Caco-2 (cell line): ENCODE results near the gene COL15A1. TPM values are rescaled to one million over a fixed set of nuclear protein-coding genes. Genes with fewer than 3 reads are reported as not detected.
"Not testable (repeated sequence)": the region's sequence is repeated elsewhere in the genome, so short reads cannot be mapped to it uniquely, and the experiment has no call there.

Experiments
- BruUV-seq: library from RNA; stranded (reverse); fragments of 400-500 nt; replicated peaks from 2 replicates; lab custom pipeline; 2021; lab: Mats Ljungman, UMichigan
- CTCF ChIA-PET: fragments of 300-600 bp; sonication (Branson Sonifier 250); formaldehyde crosslinking; loops from one replicate; lab custom pipeline; 2022; ENCODE audit warnings: antibody characterized with exemption; lab: Charles Lee
- POLR2A ChIA-PET: fragments of 300-600 bp; sonication (Branson Sonifier 250); formaldehyde crosslinking; loops from one replicate; lab custom pipeline; 2022; ENCODE audit warnings: antibody characterized with exemption; lab: Charles Lee
- DNase-seq, 2 experiments: peaks; one replicate each; pipeline versions ENCODE4 v3.0.0 to v3.0.0-alpha.2; 2020 to 2022
- H3K27me3 ChIP-seq: replicated peaks from 2 replicates; pipeline ENCODE4 v1.6.0; 2011; ENCODE audit warnings: low read length; ENCODE audit not compliant: control insufficient read depth, insufficient read depth
- H3K36me3 ChIP-seq: 2 replicates; pipeline ENCODE4 v1.5.1; 2011; ENCODE audit warnings: low read length; ENCODE audit not compliant: control insufficient read depth, insufficient read depth
- H3K4me1 ChIP-seq: fragments of 250-450 bp; sonication (Bioruptor Pico); 2 replicates; pipeline ENCODE4 v1.5.1; 2020; ENCODE audit warnings: mild to moderate bottlenecking
- H3K4me3 ChIP-seq: 2 replicates; pipeline ENCODE4 v1.5.1; 2011; ENCODE audit warnings: low read depth, mild to moderate bottlenecking, control low read depth, low read length
- H3K9me3 ChIP-seq: fragments of 250-450 bp; sonication (Bioruptor Pico); 2 replicates; pipeline ENCODE4 v1.5.1; 2020; ENCODE audit warnings: mild to moderate bottlenecking, moderate library complexity
- H3K27ac Mint-ChIP-seq: one replicate; pipeline ENCODE4 v1.8.0; 2022; ENCODE audit warnings: mixed read lengths; ENCODE audit not compliant: unreplicated experiment
- H3K27me3 Mint-ChIP-seq: one replicate; pipeline ENCODE4 v1.8.0; 2022; ENCODE audit warnings: mixed read lengths; ENCODE audit not compliant: insufficient read depth, unreplicated experiment
- H3K36me3 Mint-ChIP-seq: one replicate; pipeline ENCODE4 v1.8.0; 2022; ENCODE audit warnings: mild to moderate bottlenecking, mixed read lengths; ENCODE audit not compliant: insufficient read depth, unreplicated experiment
- H3K4me1 Mint-ChIP-seq: one replicate; pipeline ENCODE4 v1.8.0; 2022; ENCODE audit warnings: low read depth, mixed read lengths; ENCODE audit not compliant: unreplicated experiment
- H3K4me3 Mint-ChIP-seq: one replicate; pipeline ENCODE4 v1.8.0; 2022; ENCODE audit warnings: mild to moderate bottlenecking, moderate library complexity, mixed read lengths; ENCODE audit not compliant: unreplicated experiment
- H3K9me3 Mint-ChIP-seq: one replicate; pipeline ENCODE4 v1.8.0; 2022; ENCODE audit warnings: mixed read lengths; ENCODE audit not compliant: unreplicated experiment
- CTCF ChIP-seq, 2 experiments: fragments of 200-600 bp in 1 of 2; IDR thresholded peaks; 1 replicate in 1 of 2; 2 replicates in 1 of 2; pipeline versions ENCODE4 v1.5.1 to v1.8.0; 2011 to 2022; ENCODE audit warnings: antibody characterized with exemption in 1 of 2, control low read depth in 1 of 2, inconsistent platforms in 1 of 2, low read depth in 1 of 2, low read length in 1 of 2, mild to moderate bottlenecking in 1 of 2, moderate library complexity in 1 of 2; ENCODE audit not compliant: insufficient read depth in 1 of 2, severe bottlenecking in 1 of 2, unreplicated experiment in 1 of 2
- intact Hi-C: fragments of 100-400 bp; cut with micrococcal nuclease; formaldehyde crosslinking; loops from one replicate; pipeline ENCODE4 v1.10.0; 2022; ENCODE audit not compliant: unreplicated experiment
- total RNA-seq: library from RNA; stranded (reverse); gene quantifications from 2 replicates; pipeline ENCODE4 v1.2.3, GENCODE V29; 2022

COL15A1 gene
- total RNA-seq, 1 experiment from 2014 or later = not detected

GRCh38 chr9:98900244-98900643 is 43.5 kb upstream of the COL15A1 start:
- no peak overlapping the region for H3K27ac Mint-ChIP-seq
- no peaks in the 10 kb centered on the region for H3K9me3 Mint-ChIP-seq
- no peak for DNase-seq
- Histone ChIP-seq H3K4me1 (no peaks in the 10 kb centered on the region), H3K9me3 (peaks cover 7% of the 10 kb centered on the region; the same call in 1 of the 2 replicates), H3K36me3 (no peaks in the 10 kb centered on the region), H3K27me3 (no peaks in the 10 kb centered on the region), H3K4me3 (no peak overlapping the region)
- H3K4me3 Mint-ChIP-seq = no peak overlapping the region
- no peaks in the 10 kb centered on the region for H3K27me3 Mint-ChIP-seq
- CTCF ChIA-PET = no interaction called here
- intact Hi-C loops = no loop called here
- no peaks in the 10 kb centered on the region for H3K36me3 Mint-ChIP-seq
- TF ChIP-seq CTCF (IDR thresholded peaks at IDR 0.05; ENCODE audit: insufficient read depth in 1 of 2, low read depth in 1 of 2, low read length in 1 of 2, severe bottlenecking in 1 of 2, unreplicated experiment in 1 of 2) = no peak
- POLR2A ChIA-PET = no interaction called here
- BruUV-seq = no TSS peak
- no peaks in the 10 kb centered on the region for H3K4me1 Mint-ChIP-seq

GRCh38 chr9:98900725-98901124 is 43.0 kb upstream of the COL15A1 start:
- H3K4me3 Mint-ChIP-seq = no peak overlapping the region
- intact Hi-C loops = no loop called here
- H3K9me3 Mint-ChIP-seq = no peaks in the 10 kb centered on the region
- H3K27me3 Mint-ChIP-seq = no peaks in the 10 kb centered on the region
- Histone ChIP-seq H3K4me1 (no peaks in the 10 kb centered on the region), H3K9me3 (peaks cover 7% of the 10 kb centered on the region; the same call in 1 of the 2 replicates), H3K4me3 (no peak overlapping the region), H3K27me3 (no peaks in the 10 kb centered on the region), H3K36me3 (no peaks in the 10 kb centered on the region)
- no peak for DNase-seq
- H3K36me3 Mint-ChIP-seq = no peaks in the 10 kb centered on the region
- no peak overlapping the region for H3K27ac Mint-ChIP-seq
- no TSS peak for BruUV-seq
- POLR2A ChIA-PET = no interaction called here
- TF ChIP-seq CTCF (IDR thresholded peaks at IDR 0.05; ENCODE audit: insufficient read depth in 1 of 2, low read depth in 1 of 2, low read length in 1 of 2, severe bottlenecking in 1 of 2, unreplicated experiment in 1 of 2) = no peak
- CTCF ChIA-PET = no interaction called here
- H3K4me1 Mint-ChIP-seq = no peaks in the 10 kb centered on the region

GRCh38 chr9:98901843-98902242 is 41.9 kb upstream of the COL15A1 start:
- CTCF ChIA-PET, H3K36me3 Mint-ChIP-seq, intact Hi-C loops, H3K27me3 Mint-ChIP-seq, H3K36me3 ChIP-seq, POLR2A ChIA-PET, H3K27ac Mint-ChIP-seq, H3K4me3 Mint-ChIP-seq, H3K4me3 ChIP-seq, H3K27me3 ChIP-seq, H3K4me1 ChIP-seq, DNase-seq, BruUV-seq, H3K4me1 Mint-ChIP-seq, H3K9me3 ChIP-seq, H3K9me3 Mint-ChIP-seq: not testable (repeated sequence)

- H3K9me3 ChIP-seq = peaks cover under 1% of the 10 kb centered on the region; the same call in 1 of the 2 replicates
- H3K4me1 ChIP-seq = no peaks in the 10 kb centered on the region
- DNase-seq = no peak
- no peaks in the 10 kb centered on the region for H3K27me3 ChIP-seq
- H3K4me3 ChIP-seq = no peak overlapping the region
- no peak for TF ChIP-seq CTCF (IDR thresholded peaks at IDR 0.05; ENCODE audit: insufficient read depth in 1 of 2, low read depth in 1 of 2, low read length in 1 of 2, severe bottlenecking in 1 of 2, unreplicated experiment in 1 of 2)
- Mint-ChIP-seq H3K4me3 (no peak overlapping the region), H3K9me3 (no peaks in the 10 kb centered on the region), H3K4me1 (no peaks in the 10 kb centered on the region), H3K36me3 (no peaks in the 10 kb centered on the region), H3K27me3 (no peaks in the 10 kb centered on the region), H3K27ac (no peak overlapping the region)
- no TSS peak for BruUV-seq
- ChIA-PET POLR2A (no interaction called here), CTCF (no interaction called here)
- intact Hi-C loops = no loop called here
- H3K36me3 ChIP-seq = no peaks in the 10 kb centered on the region
Observed at GRCh38 chr9:98902516-98902915, 41.2 kb upstream of the COL15A1 start.
